SK-N-SH treated with all-trans-retinoic acid at 6 μM for 48 hours (cell line): ENCODE measurements around the gene PLEKHG5.

ENCODE experiments used
- ARNTL ChIP-seq: fragments of 450-650 bp; formaldehyde crosslinking; IDR thresholded peaks from 2 replicates; pipeline ENCODE4 v1.5.0; 2020; ENCODE audit warnings: low read depth, mild to moderate bottlenecking, moderate library complexity, borderline replicate concordance
- CSDC2 ChIP-seq: fragments of 250-450 bp; sonication (Bioruptor Pico); IDR thresholded peaks from 2 replicates; pipeline ENCODE4 v1.5.0; 2020; ENCODE audit warnings: mild to moderate bottlenecking, moderate library complexity
- CSRNP3 ChIP-seq: fragments of 250-450 bp; sonication (Bioruptor Pico); IDR thresholded peaks from 2 replicates; pipeline ENCODE4 v1.5.1; 2021; ENCODE audit warnings: mild to moderate bottlenecking, moderate library complexity
- GLIS3 ChIP-seq: fragments of 250-450 bp; sonication (Bioruptor Pico); IDR thresholded peaks from 2 replicates; pipeline ENCODE4 v1.5.0; 2020; ENCODE audit warnings: mild to moderate bottlenecking, moderate library complexity
- ISL1 ChIP-seq: fragments of 250-450 bp; sonication (Bioruptor Pico); IDR thresholded peaks from 2 replicates; pipeline ENCODE4 v2.1.2; 2022; ENCODE audit warnings: mild to moderate bottlenecking, moderate library complexity
- PATZ1 ChIP-seq: fragments of 250-450 bp; sonication (Bioruptor Pico); IDR thresholded peaks from 2 replicates; pipeline ENCODE4 v1.8.0; 2020; ENCODE audit warnings: mild to moderate bottlenecking, moderate library complexity, borderline replicate concordance
- POU6F1 ChIP-seq: fragments of 250-450 bp; sonication (Bioruptor Pico); IDR thresholded peaks from 2 replicates; pipeline ENCODE4 v1.8.0; 2021; ENCODE audit warnings: low read depth, mild to moderate bottlenecking, moderate library complexity, borderline replicate concordance
- PPARA ChIP-seq: fragments of 250-450 bp; sonication (Bioruptor Pico); IDR thresholded peaks from 2 replicates; pipeline ENCODE4 v1.5.0; 2020; ENCODE audit warnings: mild to moderate bottlenecking, borderline replicate concordance
- TCF4 ChIP-seq: fragments of 250-450 bp; sonication (Bioruptor Pico); IDR thresholded peaks from 2 replicates; pipeline ENCODE4 v1.8.0; 2021; ENCODE audit warnings: mild to moderate bottlenecking, moderate library complexity, borderline replicate concordance
- ZC3H10 ChIP-seq: fragments of 250-450 bp; sonication (Bioruptor Pico); IDR thresholded peaks from 2 replicates; pipeline ENCODE4 v1.5.1; 2021; ENCODE audit warnings: mild to moderate bottlenecking, moderate library complexity
- ZNF8 ChIP-seq: fragments of 450-650 bp; formaldehyde crosslinking; IDR thresholded peaks from 2 replicates; pipeline ENCODE4 v1.5.0; 2020; ENCODE audit warnings: mild to moderate bottlenecking, moderate library complexity

- TF ChIP-seq CSDC2 (CRISPR knock-in tag) (no peak), PATZ1 (CRISPR knock-in tag) (no peak), PPARA (CRISPR knock-in tag) (no peak), POU6F1 (CRISPR knock-in tag) (no peak), ISL1 (no peak), CSRNP3 (CRISPR knock-in tag) (no peak), TCF4 (CRISPR knock-in tag) (no peak), ZNF8 (CRISPR knock-in tag) (no peak), ZC3H10 (CRISPR knock-in tag) (no peak), GLIS3 (CRISPR knock-in tag) (no peak), ARNTL (no peak)
These were observed 4.3 kb upstream of the PLEKHG5 start for GRCh38 chr1:6495540-6496364.
